GM20000 (cell line): Measurements from ENCODE around the gene SLC17A2.
"Not testable (repeated sequence)": the region's sequence is repeated elsewhere in the genome, so short reads cannot be mapped to it uniquely, and the experiment has no call there.

Experiments
- DNase-seq: peaks from one replicate; pipeline ENCODE4 v3.0.0; 2012; ENCODE audit warnings: low spot score
- TF ChIP-seq, protein P1 (sequence below): IDR thresholded peaks from 2 replicates; pipeline ENCODE4 v1.5.1; 2012; ENCODE audit warnings: mild to moderate bottlenecking, control low read depth; ENCODE audit errors: extremely low read depth, missing control alignments

The SLC17A2 gene

DNA sequence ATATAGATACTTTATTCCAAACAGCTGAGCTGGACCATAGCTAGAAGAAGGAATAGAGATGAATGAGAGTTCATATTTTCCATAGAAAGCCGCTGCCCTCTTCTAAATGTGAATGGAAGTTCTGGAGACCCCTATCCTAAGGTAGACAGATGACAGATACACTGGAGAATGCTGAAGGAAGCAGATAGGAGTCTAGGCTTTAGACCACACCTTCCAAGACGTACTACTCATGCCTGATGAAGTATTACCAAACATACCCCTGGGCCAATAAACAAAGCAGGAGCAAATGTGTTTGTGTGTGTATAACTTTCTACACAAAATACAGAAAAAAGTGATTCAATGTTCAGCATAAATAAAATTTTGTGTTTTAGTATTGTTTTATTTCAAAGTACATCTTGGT, 9.1 kb upstream of the SLC17A2 start:
- DNase-seq, result no peak
- TF ChIP-seq, protein P1, sequence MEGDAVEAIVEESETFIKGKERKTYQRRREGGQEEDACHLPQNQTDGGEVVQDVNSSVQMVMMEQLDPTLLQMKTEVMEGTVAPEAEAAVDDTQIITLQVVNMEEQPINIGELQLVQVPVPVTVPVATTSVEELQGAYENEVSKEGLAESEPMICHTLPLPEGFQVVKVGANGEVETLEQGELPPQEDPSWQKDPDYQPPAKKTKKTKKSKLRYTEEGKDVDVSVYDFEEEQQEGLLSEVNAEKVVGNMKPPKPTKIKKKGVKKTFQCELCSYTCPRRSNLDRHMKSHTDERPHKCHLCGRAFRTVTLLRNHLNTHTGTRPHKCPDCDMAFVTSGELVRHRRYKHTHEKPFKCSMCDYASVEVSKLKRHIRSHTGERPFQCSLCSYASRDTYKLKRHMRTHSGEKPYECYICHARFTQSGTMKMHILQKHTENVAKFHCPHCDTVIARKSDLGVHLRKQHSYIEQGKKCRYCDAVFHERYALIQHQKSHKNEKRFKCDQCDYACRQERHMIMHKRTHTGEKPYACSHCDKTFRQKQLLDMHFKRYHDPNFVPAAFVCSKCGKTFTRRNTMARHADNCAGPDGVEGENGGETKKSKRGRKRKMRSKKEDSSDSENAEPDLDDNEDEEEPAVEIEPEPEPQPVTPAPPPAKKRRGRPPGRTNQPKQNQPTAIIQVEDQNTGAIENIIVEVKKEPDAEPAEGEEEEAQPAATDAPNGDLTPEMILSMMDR, result no peak

DNA sequence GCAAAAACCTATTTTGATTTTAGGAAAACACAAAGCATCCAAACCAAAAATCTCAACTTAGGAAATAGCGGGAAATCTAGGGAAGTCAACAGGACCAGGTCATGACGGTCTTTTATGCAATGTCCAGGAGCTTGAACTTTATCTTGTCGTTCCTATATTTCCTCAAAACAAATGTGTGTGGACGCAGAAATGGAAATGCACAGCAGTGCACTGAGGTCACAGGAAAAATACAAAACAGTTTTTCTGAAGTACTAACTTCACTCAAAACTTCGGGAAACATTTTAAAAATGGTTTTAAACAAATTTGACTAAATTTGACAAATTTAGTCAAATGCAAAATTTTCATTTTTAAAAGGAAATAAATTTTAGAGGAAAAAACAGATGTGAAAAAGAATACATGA, 5.5 kb upstream of the SLC17A2 start:
- TF ChIP-seq, protein P1, result no peak
- DNase-seq, result no peak

DNA sequence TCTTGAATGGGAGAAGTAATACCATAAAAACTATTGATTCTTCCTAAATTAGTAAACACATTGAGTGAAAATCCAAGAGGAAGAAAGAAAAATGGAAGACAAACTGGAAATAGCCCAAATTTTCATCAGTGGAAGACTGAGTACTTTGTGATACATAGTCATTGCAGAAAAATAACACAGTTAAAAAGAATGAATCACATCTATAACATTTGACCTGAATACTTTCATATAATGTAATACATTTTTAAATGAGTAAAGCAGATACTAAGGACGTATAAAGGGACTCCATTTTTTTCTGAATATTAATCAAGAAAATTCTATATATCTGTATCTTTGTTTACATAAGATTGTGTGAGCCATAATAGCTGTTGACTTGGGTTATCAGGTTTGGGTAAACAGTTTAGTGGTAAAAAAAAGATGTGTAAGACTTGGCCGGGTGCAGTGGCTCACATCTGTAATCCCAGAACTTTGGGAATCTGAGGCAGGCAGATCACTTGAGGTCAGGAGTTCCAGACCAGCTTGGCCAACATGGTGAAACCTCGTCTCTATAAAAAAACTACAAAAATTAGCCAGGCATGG, 4.3 kb upstream of the SLC17A2 start:
- TF ChIP-seq, protein P1, result no peak
- DNase-seq, result no peak

DNA sequence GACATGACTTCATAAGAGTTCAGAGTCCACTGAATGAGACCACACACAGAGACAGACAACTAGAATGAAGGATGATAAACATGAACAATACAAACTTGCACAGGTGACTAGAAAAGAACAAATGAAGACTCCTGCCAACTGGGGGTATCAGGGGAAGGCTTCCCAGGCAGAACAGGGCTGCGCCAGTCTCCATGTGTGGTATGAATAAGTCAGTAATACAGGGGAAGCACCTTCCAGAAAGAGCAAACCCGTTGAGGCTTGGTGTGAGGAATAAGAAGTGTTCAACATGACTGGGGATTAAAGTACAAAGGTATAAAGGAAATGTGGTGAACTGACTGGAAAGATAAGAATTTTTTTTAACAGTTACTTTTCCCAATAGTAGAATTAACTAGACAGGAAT, 3.7 kb upstream of the SLC17A2 start:
- TF ChIP-seq, protein P1, result no peak
- no peak for DNase-seq

DNA sequence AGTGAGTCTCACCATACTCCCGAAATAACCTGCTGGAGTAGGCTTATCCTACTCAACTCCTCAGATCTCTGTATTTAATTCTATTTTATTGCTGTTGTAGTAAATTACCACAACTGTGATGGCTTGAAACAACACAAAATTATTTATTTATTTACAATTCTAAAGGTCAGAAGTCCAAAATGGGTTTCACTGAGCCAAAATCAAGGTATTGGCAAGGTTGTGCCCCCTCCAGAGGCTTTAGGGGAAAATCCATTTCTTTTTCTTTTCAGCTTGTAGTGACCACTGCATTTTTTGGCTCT, 869 bp upstream of the SLC17A2 start:
- DNase-seq, result no peak
- TF ChIP-seq, protein P1, result no peak

DNA sequence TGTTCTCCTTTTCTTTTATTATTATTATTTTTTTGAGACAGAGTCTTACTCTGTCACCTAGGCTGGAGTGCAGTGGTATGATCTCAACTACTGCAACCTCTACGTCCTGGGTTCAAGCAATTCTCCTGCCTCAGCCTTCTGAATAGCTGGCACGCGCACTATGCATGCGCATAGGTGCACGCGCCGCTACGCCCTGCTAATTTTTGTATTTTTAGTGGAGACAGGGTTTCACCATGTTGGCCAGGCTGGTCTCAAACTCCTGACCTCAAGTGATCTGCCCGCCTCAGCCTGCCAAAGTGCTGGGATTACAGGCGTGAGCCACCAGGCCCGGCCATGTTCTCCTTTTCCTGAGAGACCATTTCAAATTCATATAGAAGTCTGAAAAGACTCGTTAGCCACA, 706 bp downstream of the SLC17A2 start:
- DNase-seq, result not testable (repeated sequence)

DNA sequence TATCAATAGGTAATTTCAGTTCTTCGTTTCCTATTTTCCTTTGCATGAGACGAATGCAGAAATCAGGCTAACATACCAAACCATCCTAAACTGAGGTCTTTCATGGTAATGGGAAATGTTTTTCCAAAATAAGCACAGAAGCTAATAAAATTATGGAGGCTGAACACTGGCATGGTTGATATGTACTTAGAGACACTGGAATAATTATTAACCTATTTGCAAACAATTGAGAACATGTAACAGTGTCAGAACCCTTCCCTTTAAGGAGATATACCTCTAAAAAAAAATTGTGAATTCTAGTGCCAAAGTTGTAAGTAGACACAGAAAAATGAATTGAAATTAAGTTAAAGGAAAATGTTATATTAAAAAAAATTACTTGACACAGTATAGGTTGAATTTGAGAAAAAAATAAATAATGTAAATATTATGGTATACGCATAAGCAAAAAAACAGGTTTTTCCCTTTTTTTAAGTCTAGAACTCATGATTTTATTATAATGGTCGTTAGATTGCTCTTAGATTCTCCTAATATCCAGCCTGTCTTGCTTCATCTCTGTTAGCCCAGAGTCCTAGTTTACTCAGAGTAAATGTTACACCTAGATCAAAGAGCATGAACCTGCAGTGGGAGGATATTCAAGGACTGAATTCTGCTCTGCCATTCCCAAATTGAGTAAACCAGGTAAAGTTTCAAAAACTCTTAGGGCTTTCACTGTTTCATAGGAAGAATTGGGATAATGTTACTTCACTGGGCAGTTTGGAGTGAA, 1.7 kb downstream of the SLC17A2 start:
- DNase-seq, result no peak
- TF ChIP-seq, protein P1, result no peak

DNA sequence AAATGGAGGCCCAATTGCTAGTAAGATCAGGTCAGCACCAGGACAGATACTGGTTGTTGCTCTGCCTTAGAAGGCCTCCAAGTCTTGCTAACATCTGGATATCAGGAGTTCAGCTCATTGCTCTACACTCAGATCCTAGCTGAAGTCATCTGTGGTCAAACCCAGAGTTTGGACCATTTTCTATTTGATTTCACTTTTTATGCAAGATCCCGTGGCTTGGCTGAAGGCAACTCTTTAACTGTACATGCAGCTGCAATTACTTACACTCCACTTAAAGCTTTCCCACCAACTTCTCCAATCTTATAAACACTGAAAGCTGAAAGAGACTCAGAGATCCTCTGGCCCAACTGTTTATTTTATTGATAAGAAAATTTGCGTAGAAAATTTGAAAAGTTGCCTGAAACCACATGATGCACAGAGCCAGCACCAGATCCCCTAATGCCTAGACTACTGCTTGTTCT, 2.7 kb downstream of the SLC17A2 start:
- no peak for DNase-seq
- TF ChIP-seq, protein P1, result no peak
